HG03575 (cell line): ENCODE data around the gene TGFBR2.
"Not testable (repeated sequence)": the region's sequence is repeated elsewhere in the genome, so short reads cannot be mapped to it uniquely, and the experiment has no call there.

ENCODE experiments used
- ATAC-seq: cut with Tn5 transposase; IDR thresholded peaks from one replicate; pipeline ENCODE4 v1.9.1; 2021; ENCODE audit not compliant: unreplicated experiment, insufficient number of reproducible peaks, low FRiP score; ENCODE audit errors: extremely low read depth

Gene TGFBR2

DNA sequence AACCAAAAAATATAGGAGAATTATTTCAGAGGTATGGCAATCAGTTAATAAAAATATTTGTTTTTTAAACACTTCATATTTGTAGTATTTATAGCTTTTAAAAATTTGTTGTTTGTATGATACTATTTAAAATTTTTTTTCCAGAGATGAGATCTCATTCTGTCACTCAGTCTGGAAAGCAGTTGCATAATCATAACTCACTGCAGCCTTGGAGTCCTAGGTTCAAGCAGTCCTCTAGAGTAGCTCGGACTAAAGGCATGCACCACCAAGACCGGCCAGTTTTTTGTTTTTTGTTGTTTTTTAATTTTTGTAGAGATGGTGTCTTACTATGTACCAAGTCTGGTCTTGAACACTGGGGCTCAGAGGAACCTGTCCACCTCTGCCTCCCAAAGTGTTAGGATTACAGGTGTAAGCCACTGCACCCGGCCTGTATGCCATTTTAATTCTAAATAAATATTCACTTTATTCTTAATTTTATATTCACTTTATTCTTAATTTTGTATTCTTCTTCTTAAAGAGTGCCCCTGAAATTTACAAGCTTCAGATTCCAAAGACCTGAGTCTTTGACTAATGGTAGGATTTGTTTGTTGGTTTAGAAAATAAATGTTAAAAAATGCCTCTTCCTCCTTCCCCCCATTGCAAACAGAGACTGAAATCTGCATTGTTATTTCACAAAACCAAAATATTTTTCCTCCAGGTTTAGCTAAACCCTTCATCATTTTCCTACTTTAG, 9.4 kb downstream of the TGFBR2 start:
- ATAC-seq: no peak

DNA sequence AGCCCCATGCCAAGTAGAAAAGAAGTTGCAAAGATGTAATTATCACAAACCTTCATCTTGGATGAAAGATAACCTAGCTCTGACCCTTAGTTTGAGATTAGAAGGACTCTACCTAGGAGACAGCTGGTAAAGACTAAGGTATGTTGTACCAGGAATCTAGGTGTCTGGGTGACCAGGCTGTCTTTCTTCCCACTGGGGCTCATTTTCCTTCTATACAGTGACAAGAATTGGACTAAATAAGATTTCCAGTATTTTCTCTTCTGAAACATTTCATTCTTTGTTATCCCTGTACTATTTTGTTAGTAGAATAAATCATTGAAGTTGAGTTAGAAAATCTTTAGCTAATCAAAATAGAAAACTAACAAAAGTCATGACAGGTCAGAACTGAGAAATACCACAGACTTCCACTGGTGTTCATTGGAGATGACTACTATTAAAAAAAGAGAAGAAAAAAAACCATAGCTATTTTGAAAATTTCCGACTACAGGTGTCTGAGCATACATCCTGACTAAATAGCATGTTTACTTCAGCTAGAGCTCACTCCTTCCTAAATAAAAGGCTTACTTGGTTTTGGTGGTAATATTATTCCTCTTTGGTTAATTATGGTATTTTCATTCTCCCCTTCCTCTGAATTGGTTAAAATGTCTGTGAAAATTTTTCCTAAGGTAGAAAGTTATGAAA, 10.1 kb downstream of the TGFBR2 start:
- no peak for ATAC-seq

DNA sequence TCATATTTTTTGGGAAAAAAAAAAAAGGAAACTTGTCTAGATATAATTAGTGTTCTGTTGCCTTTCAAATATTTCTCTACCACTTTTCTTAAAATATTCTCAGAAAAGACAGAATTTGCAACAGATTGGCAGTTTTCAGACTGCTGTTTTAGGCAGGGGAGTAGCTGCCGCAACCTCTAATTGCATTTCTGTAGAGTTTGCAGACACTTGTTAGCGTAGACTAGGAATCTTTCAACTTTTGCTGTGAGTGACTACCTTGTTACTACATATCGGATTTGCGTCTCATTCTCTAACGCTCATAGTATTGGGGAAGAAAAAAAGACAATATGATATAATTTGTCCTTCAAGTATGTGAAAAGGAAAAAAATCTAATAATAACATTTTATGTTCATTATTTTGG, 10.7 kb downstream of the TGFBR2 start:
- ATAC-seq: no peak

DNA sequence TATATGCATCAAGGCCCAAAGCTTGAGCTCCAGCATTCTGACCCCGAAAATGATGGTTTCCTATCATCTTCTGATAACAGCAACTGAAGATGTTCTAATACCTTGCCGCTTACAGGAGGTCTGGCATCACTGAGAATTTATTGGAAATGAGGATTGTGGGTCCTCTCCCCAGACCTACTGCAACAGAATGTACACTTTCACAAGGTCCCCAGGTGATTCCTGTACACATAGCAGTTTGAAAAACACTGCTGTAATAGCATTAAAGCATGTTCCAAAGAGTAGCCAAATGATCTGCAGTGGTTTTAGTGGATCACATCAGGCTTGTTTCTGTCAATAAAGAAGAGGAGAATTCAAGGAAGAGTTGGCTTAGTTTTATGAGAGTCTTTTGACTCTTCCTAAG, 11.3 kb downstream of the TGFBR2 start:
- no peak for ATAC-seq

DNA sequence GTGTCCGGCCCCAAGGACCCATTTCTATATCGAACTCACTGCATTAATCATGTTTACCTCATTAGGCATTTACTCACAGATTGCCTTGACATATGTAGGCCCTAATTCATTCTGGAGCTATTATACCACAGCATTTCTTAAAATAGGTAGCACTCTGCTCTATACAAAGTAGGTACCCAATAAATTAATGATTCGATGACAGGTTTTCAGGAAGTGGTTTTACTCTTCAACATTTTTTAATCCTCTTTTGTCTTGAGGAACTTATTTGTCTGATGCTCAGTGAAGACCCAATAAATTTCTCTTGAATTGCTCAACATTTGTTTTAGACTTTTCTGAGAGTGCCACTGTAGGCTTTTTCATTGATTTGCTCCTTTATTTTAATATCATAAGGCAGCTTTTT, 12.1 kb downstream of the TGFBR2 start:
- ATAC-seq: no peak

DNA sequence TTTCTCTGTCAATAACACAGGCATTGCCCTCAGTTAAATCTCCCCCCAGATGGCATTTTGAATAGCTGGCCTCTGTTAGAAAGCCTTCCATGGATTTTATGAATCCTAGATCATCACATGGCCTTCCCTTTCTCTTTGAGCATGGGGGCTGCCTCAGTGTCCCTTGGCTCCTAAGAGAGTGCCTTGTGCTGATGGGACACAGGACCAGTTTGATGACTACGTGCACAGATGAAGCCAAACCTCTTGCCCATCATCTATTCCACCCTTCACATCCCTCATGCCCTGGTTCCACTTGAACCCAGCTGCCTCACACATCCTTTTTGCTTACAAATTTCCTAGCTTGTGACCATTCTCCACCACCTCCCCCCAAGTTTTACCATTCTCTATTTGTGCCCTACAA, 12.9 kb downstream of the TGFBR2 start:
- no peak for ATAC-seq

DNA sequence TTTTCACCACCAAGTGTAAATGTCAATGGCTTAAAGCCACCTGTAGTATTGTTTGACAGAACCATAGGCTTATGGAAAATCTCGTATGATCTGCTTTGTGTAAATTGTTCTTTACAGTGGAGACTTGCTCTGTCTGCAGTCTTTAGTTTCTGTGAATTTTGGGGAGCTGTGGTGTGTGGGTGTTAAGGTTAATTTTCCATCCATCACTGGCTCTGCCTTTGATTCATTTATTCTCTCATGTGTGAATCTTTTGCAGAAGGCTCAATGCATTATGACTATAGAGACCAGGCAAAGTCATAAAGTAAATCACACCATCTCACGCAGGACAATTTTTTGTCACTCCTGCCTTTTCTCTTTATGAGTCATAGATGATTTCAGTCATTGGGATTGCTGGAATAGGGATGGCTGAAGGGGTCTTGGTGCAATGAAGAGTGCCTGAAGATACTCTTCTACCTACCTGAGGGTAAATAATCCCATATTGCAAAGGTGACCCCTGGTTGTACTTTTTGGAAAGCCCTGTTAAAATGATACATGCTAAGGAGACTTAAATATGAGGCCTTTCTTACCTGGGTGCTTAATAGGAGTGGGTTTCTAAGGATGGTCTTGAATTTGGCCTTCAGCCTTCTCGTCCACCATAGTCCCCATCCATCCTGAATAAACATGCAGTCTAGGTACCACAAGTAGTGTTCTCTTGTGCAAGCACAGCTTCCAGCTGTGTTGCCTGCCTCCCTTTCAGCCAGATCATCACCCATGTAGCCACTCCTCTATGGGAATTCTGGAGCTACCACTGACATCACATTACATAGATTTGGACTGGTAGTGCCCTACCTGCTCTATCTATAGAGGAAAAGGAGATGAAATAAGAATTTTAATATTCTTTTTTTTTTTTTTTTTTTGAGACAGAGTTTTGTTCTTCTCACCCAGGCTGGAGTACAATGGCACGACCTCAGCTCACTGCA, 14.3 kb downstream of the TGFBR2 start:
- no peak for ATAC-seq

DNA sequence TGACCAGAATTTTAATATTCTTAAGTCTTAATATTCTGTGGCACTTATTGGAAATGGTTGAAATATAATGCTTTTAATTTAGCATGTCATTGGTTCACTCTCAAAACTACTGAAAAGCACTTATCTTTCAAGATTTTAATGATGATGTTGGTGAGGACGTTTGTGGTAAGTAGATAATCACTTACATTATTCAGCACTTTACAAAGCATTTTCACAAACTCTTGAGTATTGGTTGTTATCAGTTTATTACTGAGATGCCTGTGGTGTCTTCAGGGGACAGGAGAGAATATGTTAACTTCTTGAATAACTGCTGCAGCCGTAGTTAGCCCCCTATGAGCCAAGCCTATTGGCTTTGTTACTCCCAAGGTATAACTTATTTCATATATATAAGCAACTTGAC, 15.2 kb downstream of the TGFBR2 start:
- ATAC-seq: no peak

DNA sequence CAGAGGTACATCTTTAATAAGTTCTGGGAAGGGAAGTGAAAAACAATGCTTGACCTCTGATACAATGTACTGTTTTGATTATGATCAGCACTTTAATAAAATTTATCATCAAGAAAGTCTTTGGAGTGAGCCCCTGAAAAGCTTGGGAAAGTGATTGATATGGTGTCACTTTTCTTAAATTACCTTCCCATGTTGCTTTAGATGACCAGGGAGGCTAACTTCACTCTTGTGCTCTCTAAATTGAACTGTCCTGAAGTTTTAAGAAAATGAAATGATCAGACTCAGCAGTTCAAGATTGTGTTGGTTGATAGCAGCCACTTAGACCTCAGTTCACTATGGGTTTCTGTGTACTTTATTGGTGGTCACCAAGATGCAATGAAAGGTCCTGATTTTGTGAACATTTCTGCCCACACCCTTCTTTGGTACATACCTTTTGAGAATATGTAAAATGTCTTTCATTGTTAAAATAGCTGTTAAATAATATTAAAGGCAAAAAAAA, 15.7 kb downstream of the TGFBR2 start:
- ATAC-seq: no peak

DNA sequence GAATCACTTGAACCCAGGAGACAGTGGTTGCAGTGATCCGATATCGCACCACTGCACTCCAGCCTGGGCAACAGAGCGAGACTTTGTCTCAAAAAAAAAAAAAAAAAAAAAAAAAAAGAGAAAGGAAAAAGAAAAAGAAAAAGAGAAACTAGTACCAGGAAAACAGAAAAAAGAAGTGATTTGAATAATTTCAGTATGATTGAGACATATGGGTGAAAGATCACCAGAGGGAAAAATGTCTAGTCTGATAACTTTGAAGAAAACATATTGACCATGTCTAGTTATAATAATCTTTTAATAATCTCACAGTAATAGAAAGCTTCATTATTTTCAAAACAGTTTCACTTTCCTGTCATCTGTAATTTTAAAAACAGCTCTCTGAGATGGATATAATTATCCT, 16.4 kb downstream of the TGFBR2 start:
- no peak for ATAC-seq

DNA sequence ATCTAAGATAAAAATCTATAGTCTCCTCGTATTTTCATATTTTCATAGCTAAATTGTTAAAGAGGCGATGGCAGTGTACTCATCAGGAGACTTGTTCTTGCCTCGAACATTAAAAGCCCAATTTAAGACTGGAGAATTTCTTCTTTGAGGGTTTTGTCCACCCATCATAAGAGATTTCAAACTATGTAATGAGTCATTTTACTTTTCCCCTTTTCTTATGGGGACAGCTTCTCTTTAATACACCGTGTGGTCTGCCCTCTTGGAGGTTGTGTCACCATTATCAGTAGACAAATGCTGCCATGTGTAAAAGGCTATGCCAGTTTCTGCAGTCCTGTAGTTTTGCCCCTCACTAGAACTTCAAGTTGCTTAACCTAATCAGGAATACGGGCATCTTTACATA, 16.9 kb downstream of the TGFBR2 start:
- no peak for ATAC-seq

DNA sequence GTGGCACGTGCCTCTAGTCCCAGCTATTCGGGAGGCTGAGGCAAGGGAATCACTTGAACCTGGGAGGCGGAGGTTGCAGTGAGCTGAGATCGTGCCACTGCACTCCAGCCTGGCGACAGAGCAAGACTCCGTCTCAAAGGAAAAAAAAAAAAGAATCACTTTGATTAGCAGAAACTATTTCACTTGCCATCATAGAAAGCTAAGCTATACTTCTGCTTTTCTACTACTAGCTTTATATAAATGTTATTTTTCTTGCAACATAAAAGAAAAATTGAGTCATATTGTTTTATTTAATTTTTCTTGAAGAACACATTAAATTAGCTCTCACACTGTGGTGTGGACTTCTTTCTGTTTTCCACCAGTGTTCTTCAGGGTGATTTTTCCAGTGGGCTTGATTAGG, 18.1 kb downstream of the TGFBR2 start:
- not testable (repeated sequence) for ATAC-seq

DNA sequence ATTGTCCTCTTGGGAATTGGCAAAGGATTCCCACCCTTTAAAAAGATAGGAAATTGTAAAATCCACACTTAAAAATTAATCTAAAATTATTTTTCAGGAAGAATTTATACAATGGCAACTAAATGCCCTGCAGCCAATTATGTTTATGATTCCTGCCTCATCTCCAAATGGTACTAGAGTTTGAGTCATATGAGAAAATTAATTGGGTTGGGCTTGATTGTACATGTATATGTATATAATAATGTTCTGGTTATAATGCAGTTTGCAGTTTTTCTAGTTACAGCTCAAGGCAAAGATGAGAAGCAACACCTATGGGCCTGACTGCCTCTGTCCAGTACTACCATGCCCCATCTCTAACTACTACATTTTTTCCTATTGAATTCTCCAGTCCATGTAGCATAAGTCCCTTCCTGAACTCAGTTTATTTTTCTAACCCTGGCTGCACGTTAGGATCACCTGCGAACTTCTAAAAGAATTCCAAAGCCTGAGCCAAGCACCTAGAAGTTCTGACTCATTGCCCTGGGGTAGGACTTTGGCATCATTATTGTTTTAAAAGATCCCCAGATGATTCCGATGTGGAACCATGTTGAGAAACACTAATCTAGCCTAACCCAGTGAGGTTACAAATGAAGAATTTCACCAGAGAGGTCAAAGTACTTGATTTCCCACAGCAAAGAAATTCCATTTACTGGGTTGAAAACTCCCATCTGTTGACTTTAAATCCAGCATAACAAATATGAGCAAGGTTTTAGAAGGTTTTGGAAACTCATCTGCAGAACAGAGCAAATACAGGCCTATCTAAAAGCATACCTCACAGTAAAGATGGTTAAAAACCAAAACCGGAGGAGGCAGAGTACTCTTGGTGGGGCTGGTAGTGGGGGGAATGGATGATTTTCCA, 19.4 kb downstream of the TGFBR2 start:
- ATAC-seq: no peak

DNA sequence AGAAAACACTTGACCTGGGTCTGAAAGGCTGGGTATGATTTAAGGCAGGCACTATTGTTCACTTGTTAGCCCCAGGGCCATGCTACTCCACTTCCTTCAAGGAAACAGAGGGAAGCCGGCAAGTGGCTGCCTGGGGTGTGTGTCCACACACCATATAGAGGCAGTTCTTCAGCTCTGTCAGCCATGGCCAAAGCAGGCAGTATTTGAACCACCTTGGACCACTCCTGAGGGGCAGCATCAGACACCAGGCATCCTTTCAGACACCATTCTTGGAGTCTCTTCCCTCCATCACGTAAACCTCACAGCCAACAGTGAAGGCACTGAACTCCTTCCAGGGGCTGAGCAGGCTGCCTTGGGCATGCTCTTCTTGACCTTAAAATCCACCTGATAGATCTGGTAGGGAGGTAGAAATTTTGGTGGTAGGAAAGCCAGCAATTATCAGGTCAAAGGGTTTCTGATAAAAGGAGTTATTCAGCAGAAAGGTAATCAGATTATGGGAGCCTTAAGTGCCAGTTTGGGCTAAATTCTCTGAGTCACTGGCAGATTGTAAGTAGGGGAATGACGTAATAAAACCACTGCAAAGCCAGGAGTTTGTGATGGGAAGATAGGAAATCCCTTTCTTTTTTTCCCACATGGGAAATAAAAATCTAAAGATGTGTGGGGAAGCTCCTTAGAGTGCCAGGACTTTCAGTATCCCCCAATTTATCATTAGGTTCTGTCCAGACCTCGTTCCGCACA, 20.2 kb downstream of the TGFBR2 start:
- no peak for ATAC-seq

DNA sequence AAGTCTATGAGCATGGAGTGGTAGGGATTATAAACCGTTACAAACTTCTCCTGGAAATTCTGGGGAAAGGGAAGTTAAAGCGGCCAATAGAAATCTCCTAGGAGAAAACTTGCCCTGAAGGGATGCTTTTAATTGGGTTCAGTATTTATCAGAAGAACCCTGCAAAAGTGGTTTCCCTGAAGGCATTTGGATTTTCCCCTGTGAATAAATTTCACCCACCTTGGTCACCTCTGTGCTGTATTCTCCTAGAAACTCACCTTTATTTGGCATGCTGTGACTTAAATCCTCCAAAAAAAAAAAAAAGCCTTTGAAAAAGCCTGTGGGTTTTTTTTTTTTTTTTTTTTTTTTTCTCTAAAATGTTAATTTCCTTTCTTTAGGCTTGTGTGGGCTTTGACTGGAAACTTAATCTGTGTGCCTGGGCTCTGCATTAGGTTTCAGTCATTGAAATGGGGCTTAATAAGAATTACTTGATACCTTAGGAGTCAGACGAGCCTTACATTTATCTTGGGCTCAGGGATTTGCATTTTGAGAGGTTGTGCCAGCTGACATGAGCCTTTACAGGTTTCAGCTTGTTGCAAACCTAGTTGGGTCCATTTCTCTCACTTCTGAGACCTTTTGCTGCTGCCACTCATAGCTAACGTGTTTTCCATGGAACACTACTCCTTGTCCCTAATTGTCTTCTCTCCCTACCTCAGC, 22.0 kb downstream of the TGFBR2 start:
- no peak for ATAC-seq

DNA sequence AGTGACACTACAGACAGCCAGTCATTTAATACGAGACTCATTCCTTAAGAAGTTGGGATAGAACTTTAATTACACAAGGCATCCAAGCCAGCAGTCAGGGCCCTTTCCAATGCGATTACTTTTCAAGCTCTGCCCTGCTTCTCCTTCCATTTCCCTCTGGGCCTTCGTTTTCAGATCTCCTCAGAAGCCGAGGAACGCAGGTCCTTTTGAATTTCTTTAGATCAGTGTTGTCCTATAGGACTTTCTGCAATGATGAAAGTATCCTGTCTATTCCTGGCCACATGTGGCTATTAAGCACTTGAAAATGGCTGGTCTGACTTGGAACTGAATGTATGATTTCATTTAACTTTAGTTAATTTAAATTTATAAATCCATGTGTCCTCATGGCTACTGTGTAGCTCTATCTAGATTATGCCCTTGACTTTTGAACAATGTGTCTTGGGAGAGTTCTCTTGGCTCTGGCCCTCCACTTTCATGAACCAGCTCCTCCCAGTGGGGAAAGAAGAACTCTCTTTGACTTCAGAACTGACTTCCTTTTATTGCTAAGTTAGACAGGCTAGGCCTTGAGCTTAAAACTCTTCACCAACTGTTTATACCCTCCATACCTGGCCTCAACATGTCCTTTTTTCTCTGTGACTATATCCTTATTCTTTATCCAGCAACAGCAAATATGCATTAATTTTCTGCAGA, 22.6 kb downstream of the TGFBR2 start:
- no peak for ATAC-seq

DNA sequence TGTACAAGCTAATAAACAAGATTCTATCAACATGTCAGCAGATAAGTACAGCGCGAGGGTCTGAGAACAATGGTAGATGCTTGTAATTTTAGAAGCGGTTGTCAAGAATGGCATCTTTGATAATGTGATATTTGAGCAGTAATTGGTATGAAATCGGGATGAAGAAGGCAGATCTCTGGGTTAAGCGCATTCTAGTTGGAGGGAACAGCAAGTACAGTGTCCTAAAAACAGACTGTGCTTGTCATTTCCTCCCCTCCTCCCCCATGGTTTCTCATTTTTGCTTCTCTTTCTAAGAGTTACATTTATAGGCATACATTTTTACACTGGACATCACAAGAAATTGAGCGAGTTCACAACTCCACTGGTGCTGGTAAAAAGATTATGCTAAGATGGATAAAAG, 23.3 kb downstream of the TGFBR2 start:
- no peak for ATAC-seq
